Astrocyte of the spinal cord (primary cell): ENCODE data around the gene SUSD4.

Experiments used
- DNase-seq: peaks from one replicate; pipeline ENCODE4 v3.0.0; 2011; ENCODE audit warnings: low read depth, low spot score
- H3K4me3 ChIP-seq: 2 replicates; pipeline ENCODE4 v1.5.1; 2011; ENCODE audit warnings: low read depth, mild to moderate bottlenecking, low read length, moderate library complexity
- CTCF ChIP-seq: IDR thresholded peaks from 2 replicates; pipeline ENCODE4 v1.5.1; 2012; ENCODE audit warnings: low read depth, mild to moderate bottlenecking, low read length, inconsistent platforms
- in situ Hi-C: cut with HindIII; loops from 2 replicates; pipeline ENCODE4 v1.10.0; 2017; ENCODE audit warnings: low sequenced_read_pairs

Gene SUSD4

GRCh38 chr1:223183268-223183862 lies 180.6 kb downstream of the SUSD4 start:
- no peak for TF ChIP-seq CTCF
- in situ Hi-C loops = no loop called here
- no peak for DNase-seq
- H3K4me3 ChIP-seq = no peak overlapping the region

- H3K4me3 ChIP-seq = no peak overlapping the region
- in situ Hi-C loops = no loop called here
- DNase-seq = peak; percentile 8
- no peak for TF ChIP-seq CTCF
These were observed 183.2 kb downstream of the SUSD4 start for GRCh38 chr1:223180731-223181321.

GRCh38 chr1:223179786-223180185 lies 184.2 kb downstream of the SUSD4 start:
- no peak overlapping the region for H3K4me3 ChIP-seq
- in situ Hi-C loops = no loop called here
- DNase-seq = no peak
- no peak for TF ChIP-seq CTCF

GRCh38 chr1:223179280-223179679 lies 184.7 kb downstream of the SUSD4 start:
- no peak for DNase-seq
- in situ Hi-C loops = no loop called here
- no peak for TF ChIP-seq CTCF
- no peak overlapping the region for H3K4me3 ChIP-seq

GRCh38 chr1:223177681-223178080 lies 186.3 kb downstream of the SUSD4 start:
- no peak for DNase-seq
- H3K4me3 ChIP-seq = no peak overlapping the region
- in situ Hi-C loops = no loop called here
- no peak for TF ChIP-seq CTCF

- in situ Hi-C loops = no loop called here
- no peak for TF ChIP-seq CTCF
These were observed 187.5 kb downstream of the SUSD4 start for GRCh38 chr1:223176437-223176836.

More at GRCh38 chr1:223176437-223176836, 187.5 kb downstream of the SUSD4 start:
- no peak for DNase-seq
- H3K4me3 ChIP-seq = no peak overlapping the region
